HG03108 (cell line): Measurements from ENCODE around the gene ZBTB4.

Source experiments
- ATAC-seq: cut with Tn5 transposase; IDR thresholded peaks from one replicate; pipeline ENCODE4 v1.9.1; 2021; ENCODE audit warnings: moderate library complexity; ENCODE audit not compliant: unreplicated experiment

Gene ZBTB4

GRCh38 chr17:7479213-7480088, at the start of gene ZBTB4:
Gene ZBTB4, minus strand, starts transcription at chr17:7479631. Its CDS starts 12,830 bp downstream, at chr17:7466801.
- ATAC-seq = no peak

- ATAC-seq = no peak
Observed at GRCh38 chr17:7528842-7529241, 49.4 kb upstream of the ZBTB4 start.

- no peak for ATAC-seq
Observed at GRCh38 chr17:7523033-7523432, 43.6 kb upstream of the ZBTB4 start.

GRCh38 chr17:7515911-7516610, 36.6 kb upstream of the ZBTB4 start:
- no peak for ATAC-seq

GRCh38 chr17:7513850-7514419, 34.5 kb upstream of the ZBTB4 start:
- no peak for ATAC-seq

GRCh38 chr17:7512824-7513540, 33.6 kb upstream of the ZBTB4 start:
- ATAC-seq = no peak

GRCh38 chr17:7512105-7512504, 32.7 kb upstream of the ZBTB4 start:
- no peak for ATAC-seq

GRCh38 chr17:7511108-7511507, 31.7 kb upstream of the ZBTB4 start:
- ATAC-seq = no peak

GRCh38 chr17:7509937-7510336, 30.5 kb upstream of the ZBTB4 start:
- ATAC-seq = no peak

GRCh38 chr17:7508846-7509245, 29.4 kb upstream of the ZBTB4 start:
- no peak for ATAC-seq

GRCh38 chr17:7508145-7508544, 28.7 kb upstream of the ZBTB4 start:
- no peak for ATAC-seq

GRCh38 chr17:7503521-7503920, 24.1 kb upstream of the ZBTB4 start:
- ATAC-seq = no peak

- ATAC-seq = no peak
Observed at GRCh38 chr17:7502987-7503386, 23.6 kb upstream of the ZBTB4 start.

GRCh38 chr17:7502171-7502847, 22.9 kb upstream of the ZBTB4 start:
- ATAC-seq = no peak

- no peak for ATAC-seq
Observed at GRCh38 chr17:7501729-7502128, 22.3 kb upstream of the ZBTB4 start.

- ATAC-seq = no peak
Observed at GRCh38 chr17:7499161-7499560, 19.7 kb upstream of the ZBTB4 start.

- no peak for ATAC-seq
Observed at GRCh38 chr17:7497636-7498035, 18.2 kb upstream of the ZBTB4 start.

- ATAC-seq = no peak
Observed at GRCh38 chr17:7497228-7497627, 17.8 kb upstream of the ZBTB4 start.

- no peak for ATAC-seq
Observed at GRCh38 chr17:7496470-7497183, 17.2 kb upstream of the ZBTB4 start.

- no peak for ATAC-seq
Observed at GRCh38 chr17:7495906-7496434, 16.5 kb upstream of the ZBTB4 start.
